Activated T-helper 1 cell treated with anti-CD3 and anti-CD28 coated beads, Interleukin-12 subunit alpha, Interleukin-12 subunit beta, Interleukin-2, Interleukin-4 antibody, amounts not matched to agents 30 ng/mL and 10 ng/mL and 1 ng/mL, durations not matched to agents 14 hours and 24 hours and 36 hours (primary cell): ENCODE measurements around the gene GALNT18. TPM values are rescaled to one million over a fixed set of nuclear protein-coding genes. Genes with fewer than 3 reads are reported as not detected.

Experiments
- DNase-seq: peaks from one replicate; pipeline ENCODE4 v3.0.0; 2021; ENCODE audit warnings: low spot score
- H3K27ac Mint-ChIP-seq: one replicate; pipeline ENCODE4 v1.8.0; 2021; ENCODE audit warnings: mild to moderate bottlenecking, mixed read lengths
- H3K27me3 Mint-ChIP-seq: one replicate; pipeline ENCODE4 v1.8.0; 2022; ENCODE audit warnings: mild to moderate bottlenecking, moderate library complexity, mixed read lengths; ENCODE audit not compliant: insufficient read depth
- H3K36me3 Mint-ChIP-seq: one replicate; pipeline ENCODE4 v1.8.0; 2021; ENCODE audit warnings: low read depth, mixed read lengths
- H3K4me1 Mint-ChIP-seq: one replicate; pipeline ENCODE4 v1.8.0; 2021; ENCODE audit warnings: low read depth, mixed read lengths
- H3K4me3 Mint-ChIP-seq: one replicate; pipeline ENCODE4 v1.8.0; 2021; ENCODE audit warnings: mild to moderate bottlenecking, moderate library complexity, mixed read lengths
- H3K9me3 Mint-ChIP-seq: one replicate; pipeline ENCODE4 v1.8.0; 2021; ENCODE audit warnings: mixed read lengths
- intact Hi-C: fragments of 100-400 bp; cut with micrococcal nuclease; formaldehyde crosslinking; loops from one replicate; pipeline ENCODE4 v1.15.1; 2024
- total RNA-seq: library from RNA; stranded (reverse); gene quantifications from 2 replicates; pipeline ENCODE4 v1.2.3, GENCODE V29; 2022

Gene GALNT18
- total RNA-seq, 1 donor from 2014 or later = 5.3 TPM

- Mint-ChIP-seq H3K27me3 (peaks cover 47% of the 10 kb centered on the region), H3K27ac (no peak overlapping the region)
- intact Hi-C loops = loop anchor here (2.0 to 10.0 kb wide), 4 partner anchors 52 to 869 kb away; partner anchors contain the start of genes CTR9 and USP47
Observed at GRCh38 chr11:11620921-11621572, 758 bp downstream of the GALNT18 start.

DNA sequence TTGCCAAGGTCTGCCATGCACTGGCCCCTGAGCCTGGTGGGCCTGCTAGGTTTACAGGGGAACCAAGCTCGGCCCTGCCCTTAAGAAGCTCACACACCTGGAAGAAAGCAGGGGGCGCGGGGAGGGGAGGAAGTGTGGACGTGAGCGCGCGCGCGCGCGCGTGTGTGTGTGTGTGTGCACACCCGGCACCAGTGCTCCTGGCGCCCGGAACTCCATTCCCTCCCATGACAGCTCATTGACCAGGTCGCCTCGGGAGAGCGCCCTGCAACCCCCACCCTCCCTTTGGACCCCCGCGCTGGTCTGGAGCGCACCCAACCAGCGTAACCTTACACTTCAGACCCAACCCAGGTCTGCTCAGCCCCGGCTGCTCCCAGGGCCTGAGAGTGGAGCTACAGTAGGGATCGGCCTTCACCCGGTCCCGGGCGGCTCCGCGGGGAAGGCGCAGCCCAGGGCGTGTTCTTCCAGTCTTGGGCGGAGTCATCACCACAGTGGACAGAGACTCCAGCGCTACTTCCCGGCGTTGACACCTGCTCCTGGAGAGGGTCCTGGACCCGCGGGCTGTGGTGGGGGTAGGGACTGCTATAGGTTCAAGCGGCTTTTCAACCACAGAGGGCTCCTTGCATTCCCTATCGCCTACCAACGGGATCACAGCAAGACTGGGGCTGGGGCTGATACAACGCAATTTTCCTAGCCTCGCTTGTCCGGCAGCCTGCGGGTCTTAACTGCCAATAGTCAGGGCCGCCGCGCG is 1.5 kb downstream of the GALNT18 start:
- DNase-seq = no peak
- intact Hi-C loops = loop anchor here (2.0 to 10.0 kb wide), 4 partner anchors 52 to 868 kb away; partner anchors contain the start of genes CTR9 and USP47
- Mint-ChIP-seq H3K4me1 (peaks cover 3% of the 10 kb centered on the region), H3K27me3 (peaks cover 41% of the 10 kb centered on the region), H3K36me3 (peaks cover 2% of the 10 kb centered on the region), H3K27ac (no peak overlapping the region), H3K9me3 (no peaks in the 10 kb centered on the region), H3K4me3 (peak overlapping the region; percentile 87)

More at GRCh38 chr11:11620921-11621572, 758 bp downstream of the GALNT18 start:
- Mint-ChIP-seq H3K9me3 (no peaks in the 10 kb centered on the region), H3K36me3 (peaks cover 2% of the 10 kb centered on the region), H3K4me1 (peaks cover 3% of the 10 kb centered on the region), H3K4me3 (peak overlapping the region; percentile 87)
- DNase-seq = no peak

DNA sequence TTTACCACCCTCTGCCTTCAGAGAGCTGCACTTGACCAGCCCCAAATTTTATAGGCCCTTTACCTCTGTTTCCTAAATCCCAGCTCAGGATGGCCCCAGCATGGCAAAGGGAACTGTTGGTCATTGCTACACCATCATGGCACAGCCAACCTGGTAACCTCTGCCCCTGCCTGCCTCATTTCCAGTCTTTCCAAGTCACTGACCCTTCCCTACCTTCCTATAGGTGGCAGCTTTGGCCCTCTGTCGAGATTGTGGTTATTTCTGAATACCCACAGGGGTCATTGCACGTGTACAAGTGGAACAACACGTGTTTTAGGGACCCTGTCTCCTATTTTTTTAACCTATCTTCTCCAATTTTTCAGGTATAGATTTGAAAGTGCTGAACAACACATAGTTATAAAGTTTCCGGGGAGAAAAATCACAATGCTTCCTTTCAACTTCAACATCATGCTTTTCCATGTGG is 2.8 kb downstream of the GALNT18 start:
- Mint-ChIP-seq H3K27ac (no peak overlapping the region), H3K4me3 (peak overlapping the region; percentile 87), H3K36me3 (peaks cover 2% of the 10 kb centered on the region), H3K4me1 (peaks cover 3% of the 10 kb centered on the region), H3K9me3 (no peaks in the 10 kb centered on the region), H3K27me3 (peaks cover 36% of the 10 kb centered on the region)
- intact Hi-C loops = no loop called here
- DNase-seq = no peak

DNA sequence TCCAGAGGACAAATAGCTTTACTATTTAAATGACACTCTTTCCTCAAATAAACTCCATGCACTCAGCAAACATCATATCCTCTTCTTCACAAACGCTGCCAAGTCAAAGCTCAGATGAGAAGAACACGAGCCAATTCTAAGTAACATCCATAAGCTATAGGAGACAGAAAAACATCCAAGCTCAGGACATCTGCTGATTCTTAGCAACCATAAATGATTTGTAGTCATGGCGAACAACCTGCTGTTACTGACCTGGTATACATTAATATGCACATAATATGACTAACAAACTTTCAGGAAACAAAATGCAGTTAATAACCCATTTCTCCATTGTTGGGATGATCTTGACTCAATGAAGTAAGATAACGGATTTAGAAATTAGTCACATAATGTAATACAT is 6.7 kb downstream of the GALNT18 start:
- intact Hi-C loops = no loop called here
- H3K4me1 Mint-ChIP-seq = peaks cover 3% of the 10 kb centered on the region

GRCh38 chr11:11612439-11612838 is 9.4 kb downstream of the GALNT18 start:
- DNase-seq = no peak
- intact Hi-C loops = no loop called here
- no peaks in the 10 kb centered on the region for H3K36me3 Mint-ChIP-seq
- no peaks in the 10 kb centered on the region for H3K4me1 Mint-ChIP-seq
- no peaks in the 10 kb centered on the region for H3K9me3 Mint-ChIP-seq
- H3K27ac Mint-ChIP-seq = no peak overlapping the region
- peaks cover 11% of the 10 kb centered on the region for H3K27me3 Mint-ChIP-seq
- H3K4me3 Mint-ChIP-seq = no peak overlapping the region

More for the DNA sequence above, 6.7 kb downstream of the GALNT18 start:
- Mint-ChIP-seq H3K9me3 (no peaks in the 10 kb centered on the region), H3K27me3 (peaks cover 29% of the 10 kb centered on the region), H3K36me3 (peaks cover 2% of the 10 kb centered on the region), H3K4me3 (no peak overlapping the region), H3K27ac (no peak overlapping the region)
- no peak for DNase-seq

DNA sequence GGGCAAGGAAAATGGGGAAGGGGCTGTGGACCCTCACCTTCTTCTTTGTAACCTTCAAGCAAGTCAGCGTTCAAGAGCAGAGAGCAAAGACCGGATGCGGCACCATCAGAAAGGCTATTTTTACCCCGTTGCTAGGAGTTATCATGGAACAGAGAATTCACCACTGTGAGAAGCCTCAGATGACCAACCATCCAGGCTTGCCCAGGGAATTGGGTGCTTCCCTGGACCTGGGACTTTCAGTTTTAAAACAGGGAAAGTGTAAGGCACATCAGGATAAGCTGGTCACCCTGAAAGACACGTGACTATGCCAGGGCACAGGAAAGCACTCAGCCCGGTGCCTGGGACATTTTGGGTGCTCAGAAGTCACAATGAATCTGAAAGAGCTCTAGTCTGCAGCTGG is 10.4 kb downstream of the GALNT18 start:
- Mint-ChIP-seq H3K36me3 (no peaks in the 10 kb centered on the region), H3K27me3 (peaks cover 8% of the 10 kb centered on the region), H3K4me1 (no peaks in the 10 kb centered on the region), H3K4me3 (no peak overlapping the region), H3K27ac (no peak overlapping the region), H3K9me3 (no peaks in the 10 kb centered on the region)
- intact Hi-C loops = no loop called here
- no peak for DNase-seq

DNA sequence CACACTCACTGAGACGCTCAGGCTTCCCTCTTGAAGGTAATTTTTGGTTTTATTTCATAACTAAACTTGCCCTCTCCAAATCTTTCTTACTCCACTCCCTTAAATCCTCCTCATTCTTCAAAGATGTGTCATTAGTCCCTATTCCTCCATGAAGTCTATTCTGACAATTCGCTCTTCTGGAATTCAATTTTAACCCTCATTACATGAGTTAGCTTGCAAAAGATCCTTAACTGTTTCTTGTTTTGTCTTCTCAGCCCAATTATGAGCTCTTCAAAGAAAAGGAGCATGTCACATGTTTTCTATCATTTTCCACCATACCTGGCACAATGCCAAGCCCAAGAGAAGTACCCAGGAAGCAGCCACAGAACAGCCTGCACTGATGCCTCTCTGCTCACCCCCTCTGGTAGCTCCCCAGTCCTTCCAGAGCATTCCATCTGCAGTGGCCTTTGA is 13.0 kb downstream of the GALNT18 start:
- no peaks in the 10 kb centered on the region for H3K4me1 Mint-ChIP-seq
- H3K27ac Mint-ChIP-seq = no peak overlapping the region
- H3K27me3 Mint-ChIP-seq = peaks cover 6% of the 10 kb centered on the region
- no peak overlapping the region for H3K4me3 Mint-ChIP-seq
- no peak for DNase-seq
- H3K36me3 Mint-ChIP-seq = no peaks in the 10 kb centered on the region
- intact Hi-C loops = no loop called here
- no peaks in the 10 kb centered on the region for H3K9me3 Mint-ChIP-seq

DNA sequence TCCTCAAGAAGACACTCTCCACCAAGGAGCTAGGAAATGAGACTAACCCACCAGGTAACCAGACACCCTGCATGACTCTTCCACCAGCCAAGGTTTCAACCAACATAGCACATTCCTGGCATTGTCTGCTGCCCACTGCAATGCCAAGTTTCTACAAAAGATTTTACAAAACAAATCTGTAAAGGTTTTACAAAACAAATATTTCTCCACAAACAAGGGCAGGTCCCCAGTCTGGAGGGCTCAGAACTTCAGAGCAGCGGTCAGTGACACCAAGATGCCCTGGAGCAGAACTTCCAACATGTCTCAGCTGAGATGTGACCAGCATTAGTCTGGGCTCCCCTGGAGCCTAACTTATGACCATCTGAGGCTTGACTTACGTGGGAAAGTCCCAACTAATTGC is 14.0 kb downstream of the GALNT18 start:
- H3K36me3 Mint-ChIP-seq = no peaks in the 10 kb centered on the region
- DNase-seq = no peak
- no peaks in the 10 kb centered on the region for H3K9me3 Mint-ChIP-seq
- intact Hi-C loops = no loop called here
- H3K27ac Mint-ChIP-seq = no peak overlapping the region
- no peak overlapping the region for H3K4me3 Mint-ChIP-seq
- H3K27me3 Mint-ChIP-seq = peaks cover 5% of the 10 kb centered on the region
- H3K4me1 Mint-ChIP-seq = no peaks in the 10 kb centered on the region

DNA sequence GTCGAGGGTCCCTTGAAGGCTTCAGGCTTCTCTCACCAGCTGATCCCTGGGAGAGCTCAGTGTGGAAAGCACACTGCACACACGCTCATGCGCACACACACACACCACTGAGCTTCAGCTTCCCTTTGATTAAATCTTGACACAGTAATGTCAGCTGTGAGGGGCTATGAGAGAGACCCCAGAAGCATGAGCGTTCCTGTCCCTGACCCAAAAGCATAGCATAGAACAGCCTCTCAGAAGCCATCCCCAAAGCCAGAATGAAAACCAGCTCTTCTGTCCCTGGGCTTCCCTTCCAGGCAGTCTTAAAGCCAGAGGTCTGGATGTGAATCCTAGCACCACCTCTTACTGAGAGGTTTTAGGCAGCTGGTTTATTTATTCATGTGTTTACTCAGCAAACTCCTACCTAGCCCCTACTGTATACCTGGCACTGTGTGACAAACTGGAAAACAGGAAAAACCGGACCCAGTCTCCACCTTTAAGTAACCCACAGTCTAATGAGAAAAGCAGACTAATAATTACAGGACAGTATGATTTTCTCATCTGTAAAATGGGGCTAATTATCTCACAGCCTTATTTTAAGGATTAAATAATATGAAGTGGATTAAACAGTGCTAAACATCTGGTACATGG is 15.9 kb downstream of the GALNT18 start:
- intact Hi-C loops = no loop called here
- no peaks in the 10 kb centered on the region for H3K4me1 Mint-ChIP-seq
- DNase-seq = no peak
- H3K36me3 Mint-ChIP-seq = no peaks in the 10 kb centered on the region
- H3K27me3 Mint-ChIP-seq = no peaks in the 10 kb centered on the region
- no peak overlapping the region for H3K4me3 Mint-ChIP-seq
- no peaks in the 10 kb centered on the region for H3K9me3 Mint-ChIP-seq
- no peak overlapping the region for H3K27ac Mint-ChIP-seq

DNA sequence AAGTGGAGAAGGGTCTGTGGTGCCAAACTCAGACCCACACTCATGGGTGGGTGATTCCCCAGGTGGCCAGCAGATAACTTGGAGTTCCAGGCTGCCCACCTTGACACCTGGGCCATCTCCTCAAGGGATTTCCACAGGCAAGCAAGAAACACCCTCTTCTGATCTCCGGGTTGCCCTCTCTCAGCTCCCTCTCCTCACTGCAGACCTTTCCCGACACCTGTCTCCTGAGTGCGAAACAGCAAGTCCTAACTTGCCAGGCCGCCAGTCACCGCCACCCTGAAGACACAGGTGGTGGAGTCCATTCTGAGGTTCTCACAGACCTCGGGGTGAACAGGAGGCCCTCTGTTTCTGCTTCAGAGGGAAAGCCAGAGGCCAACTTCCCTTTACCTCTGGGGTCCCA is 16.6 kb downstream of the GALNT18 start:
- intact Hi-C loops = no loop called here
- Mint-ChIP-seq H3K27me3 (peaks cover 3% of the 10 kb centered on the region), H3K36me3 (no peaks in the 10 kb centered on the region), H3K27ac (no peak overlapping the region), H3K9me3 (no peaks in the 10 kb centered on the region), H3K4me3 (no peak overlapping the region), H3K4me1 (no peaks in the 10 kb centered on the region)
- DNase-seq = no peak

DNA sequence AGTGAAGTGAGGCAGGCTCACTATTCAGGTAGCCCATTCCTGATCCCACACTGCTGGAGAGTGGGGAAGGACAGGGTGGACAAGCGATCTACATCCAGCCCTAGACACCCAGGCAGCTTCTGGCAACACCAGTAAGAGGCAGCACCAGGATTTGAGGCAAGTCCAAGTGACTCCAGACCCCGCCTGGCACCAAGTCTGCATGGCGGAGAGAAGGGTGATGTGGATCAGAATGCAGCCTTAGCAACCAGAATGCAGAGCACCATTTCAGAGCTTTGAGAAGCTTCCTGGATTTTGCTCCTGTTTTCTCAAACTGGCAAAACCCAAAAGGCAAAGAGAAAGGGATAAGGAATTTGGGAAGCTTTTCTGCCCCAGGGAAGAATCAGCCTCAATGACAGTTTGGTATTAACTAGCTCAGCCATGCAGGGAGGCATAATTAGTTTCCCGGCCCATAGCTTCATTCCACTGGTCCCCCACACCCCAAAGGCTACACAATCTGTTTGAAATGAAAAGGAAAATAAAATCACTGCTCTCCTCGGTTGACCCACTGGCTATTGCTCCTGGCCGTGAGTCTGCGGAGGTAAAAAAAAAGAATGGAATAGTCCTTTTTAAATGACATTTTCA is 17.3 kb downstream of the GALNT18 start:
- H3K4me3 Mint-ChIP-seq = no peak overlapping the region
- H3K4me1 Mint-ChIP-seq = no peaks in the 10 kb centered on the region
- no peaks in the 10 kb centered on the region for H3K36me3 Mint-ChIP-seq
- no peaks in the 10 kb centered on the region for H3K9me3 Mint-ChIP-seq
- no peak overlapping the region for H3K27ac Mint-ChIP-seq
- no peak for DNase-seq
- intact Hi-C loops = no loop called here
- peaks cover 3% of the 10 kb centered on the region for H3K27me3 Mint-ChIP-seq

DNA sequence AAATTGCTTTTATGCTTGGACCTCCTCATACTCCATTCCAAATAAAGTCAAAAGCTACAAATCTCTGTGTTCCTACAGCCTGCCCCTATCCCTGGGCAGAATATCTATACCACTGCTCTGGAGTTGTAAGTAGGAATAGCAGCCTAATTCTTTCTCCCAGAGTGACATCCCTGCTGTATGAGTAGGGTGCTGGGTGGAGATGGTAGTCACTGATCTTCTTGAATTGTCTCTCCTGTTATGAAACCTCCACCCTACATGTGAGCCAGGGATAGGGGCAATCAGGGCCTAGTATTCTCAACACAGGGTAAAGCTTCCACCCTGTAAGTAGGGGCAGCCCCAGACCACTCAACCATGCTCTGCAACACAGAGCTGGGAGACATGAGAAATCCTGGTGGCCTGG is 19.8 kb downstream of the GALNT18 start:
- no peak overlapping the region for H3K4me3 Mint-ChIP-seq
- intact Hi-C loops = no loop called here
- no peaks in the 10 kb centered on the region for H3K4me1 Mint-ChIP-seq
- DNase-seq = no peak
- no peaks in the 10 kb centered on the region for H3K36me3 Mint-ChIP-seq
- H3K27ac Mint-ChIP-seq = no peak overlapping the region
- H3K27me3 Mint-ChIP-seq = peaks cover 5% of the 10 kb centered on the region
- no peaks in the 10 kb centered on the region for H3K9me3 Mint-ChIP-seq
